Suprapubic skin (tissue), 3 donors: ENCODE measurements around the gene RNGTT.

Experiments used
- POLR2A ChIP-seq, 2 donors: fragments of 450-650 bp; IDR thresholded peaks; one replicate each; pipeline ENCODE4 v1.6.1; 2017; ENCODE audit warnings: antibody characterized with exemption in 2 of 2, mild to moderate bottlenecking in 2 of 2, moderate library complexity in 2 of 2
- TF ChIP-seq, protein P1 (sequence below), 2 donors: fragments of 200-600 bp in 1 of 2; fragments of 450-650 bp in 1 of 2; sonication (generic) in 1 of 2; IDR thresholded peaks; one replicate each; pipeline ENCODE4 v1.5.1; 2016 to 2019; ENCODE audit warnings: antibody characterized with exemption in 2 of 2, mild to moderate bottlenecking in 1 of 2, moderate library complexity in 1 of 2

DNA sequence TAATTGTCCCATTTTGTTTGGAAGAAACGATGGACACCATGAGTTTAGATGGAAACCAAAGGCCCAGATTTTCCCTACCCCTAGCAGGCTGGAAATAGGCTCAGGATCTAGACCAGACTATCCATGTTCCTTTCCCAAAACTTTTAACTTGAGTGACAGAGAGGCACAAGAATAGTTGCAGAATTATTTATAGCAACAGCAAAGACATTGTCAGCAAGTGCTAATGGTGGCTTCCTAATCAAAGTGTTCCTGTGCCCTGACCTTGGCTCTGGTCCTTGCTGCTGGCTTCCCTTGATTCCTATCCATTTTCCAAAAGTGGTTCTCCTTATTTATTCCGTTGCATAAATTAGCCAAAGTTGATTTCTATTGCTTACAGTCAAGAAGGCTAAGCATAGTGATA is 103.1 kb downstream of the RNGTT start:
- TF ChIP-seq, protein P1, sequence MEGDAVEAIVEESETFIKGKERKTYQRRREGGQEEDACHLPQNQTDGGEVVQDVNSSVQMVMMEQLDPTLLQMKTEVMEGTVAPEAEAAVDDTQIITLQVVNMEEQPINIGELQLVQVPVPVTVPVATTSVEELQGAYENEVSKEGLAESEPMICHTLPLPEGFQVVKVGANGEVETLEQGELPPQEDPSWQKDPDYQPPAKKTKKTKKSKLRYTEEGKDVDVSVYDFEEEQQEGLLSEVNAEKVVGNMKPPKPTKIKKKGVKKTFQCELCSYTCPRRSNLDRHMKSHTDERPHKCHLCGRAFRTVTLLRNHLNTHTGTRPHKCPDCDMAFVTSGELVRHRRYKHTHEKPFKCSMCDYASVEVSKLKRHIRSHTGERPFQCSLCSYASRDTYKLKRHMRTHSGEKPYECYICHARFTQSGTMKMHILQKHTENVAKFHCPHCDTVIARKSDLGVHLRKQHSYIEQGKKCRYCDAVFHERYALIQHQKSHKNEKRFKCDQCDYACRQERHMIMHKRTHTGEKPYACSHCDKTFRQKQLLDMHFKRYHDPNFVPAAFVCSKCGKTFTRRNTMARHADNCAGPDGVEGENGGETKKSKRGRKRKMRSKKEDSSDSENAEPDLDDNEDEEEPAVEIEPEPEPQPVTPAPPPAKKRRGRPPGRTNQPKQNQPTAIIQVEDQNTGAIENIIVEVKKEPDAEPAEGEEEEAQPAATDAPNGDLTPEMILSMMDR (IDR thresholded peaks at IDR 0.05): no peak
- TF ChIP-seq POLR2A (IDR thresholded peaks at IDR 0.05): no peak
